Stimulated activated CD8-positive, alpha-beta memory T cell treated with anti-CD3 and anti-CD28 coated beads, Interleukin-12 subunit alpha, Interleukin-12 subunit beta, amount 100 ng/mL, for 1 hour (primary cell): ENCODE measurements around the gene SMIM45.

ENCODE experiments used
- DNase-seq: peaks from one replicate; pipeline ENCODE4 v3.0.0-alpha.2; 2020; ENCODE audit warnings: low read depth

SMIM45 gene

DNA sequence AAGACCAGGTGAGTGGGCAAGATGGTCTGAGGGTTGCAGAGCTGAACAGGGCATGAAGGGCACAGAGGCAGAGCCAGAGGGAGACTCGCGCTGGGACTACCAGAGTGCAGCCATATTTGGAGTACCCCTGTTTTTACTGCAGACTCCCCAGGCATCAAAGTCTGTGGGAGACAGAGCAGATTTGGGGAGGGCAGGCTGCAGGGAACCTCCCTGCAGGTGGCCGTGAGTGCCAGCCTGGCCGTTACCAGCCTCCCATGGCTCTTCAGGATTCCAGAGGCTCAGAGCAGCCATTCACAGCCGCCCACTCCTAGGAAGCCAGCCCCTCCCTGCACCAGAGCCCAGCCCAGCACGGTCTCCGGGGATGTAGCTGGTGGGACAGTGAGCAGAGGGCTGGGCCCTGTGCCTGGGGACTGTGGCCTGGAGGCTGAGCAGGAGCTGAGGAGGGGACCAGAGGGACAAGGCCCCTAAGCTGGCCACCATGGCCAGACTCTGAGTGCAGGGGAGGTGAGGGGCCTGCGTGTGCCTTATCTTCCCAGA lies 17.2 kb downstream of the SMIM45 start, which contains the start of gene SEPTIN3:
Gene SEPTIN3 (plus strand): TSS at position 334 of the 537 bp plus-strand sequence. CDS start 2,050 bp downstream, outside the sequence.
- no peak for DNase-seq

DNA sequence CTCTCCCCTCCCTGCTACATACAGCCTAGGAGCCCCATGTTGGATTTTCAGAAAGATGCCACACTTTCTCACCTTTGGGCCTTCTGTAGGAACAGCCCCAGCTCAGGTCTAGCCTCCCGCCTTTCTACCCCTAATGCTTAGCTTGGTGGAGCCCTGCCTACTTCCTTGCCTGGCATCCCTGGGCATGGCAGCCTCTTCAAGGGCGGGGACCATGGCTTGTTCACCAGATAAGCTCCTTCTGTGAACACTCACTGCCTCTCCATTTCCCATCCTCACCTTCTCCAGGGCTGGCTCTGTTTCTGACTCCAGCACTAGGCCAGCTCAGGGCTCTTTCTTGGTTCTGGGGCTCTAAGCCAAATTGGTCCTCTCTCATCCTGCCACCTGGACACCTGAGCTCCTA lies 18.7 kb downstream of the SMIM45 start:
- DNase-seq = no peak

DNA sequence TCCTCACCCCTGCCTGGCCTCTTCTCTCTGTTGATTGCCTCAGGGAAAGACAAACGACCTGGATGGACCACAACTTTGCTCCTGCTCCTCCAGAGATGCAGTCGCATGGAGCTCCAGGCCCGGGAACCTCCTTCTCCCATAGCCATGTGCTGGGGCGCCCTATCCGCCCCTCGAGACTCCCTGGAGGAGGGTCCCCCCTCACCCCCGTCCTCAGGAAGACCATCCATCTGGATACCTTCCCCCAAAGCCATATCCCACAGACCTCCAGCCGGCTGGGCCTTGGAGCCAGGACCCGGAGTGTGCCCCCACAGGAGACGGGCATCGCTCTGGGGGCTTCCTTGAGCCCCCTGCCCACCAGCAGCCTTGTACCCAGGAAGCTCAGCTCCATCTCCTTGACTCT lies 19.5 kb downstream of the SMIM45 start:
- no peak for DNase-seq

DNA sequence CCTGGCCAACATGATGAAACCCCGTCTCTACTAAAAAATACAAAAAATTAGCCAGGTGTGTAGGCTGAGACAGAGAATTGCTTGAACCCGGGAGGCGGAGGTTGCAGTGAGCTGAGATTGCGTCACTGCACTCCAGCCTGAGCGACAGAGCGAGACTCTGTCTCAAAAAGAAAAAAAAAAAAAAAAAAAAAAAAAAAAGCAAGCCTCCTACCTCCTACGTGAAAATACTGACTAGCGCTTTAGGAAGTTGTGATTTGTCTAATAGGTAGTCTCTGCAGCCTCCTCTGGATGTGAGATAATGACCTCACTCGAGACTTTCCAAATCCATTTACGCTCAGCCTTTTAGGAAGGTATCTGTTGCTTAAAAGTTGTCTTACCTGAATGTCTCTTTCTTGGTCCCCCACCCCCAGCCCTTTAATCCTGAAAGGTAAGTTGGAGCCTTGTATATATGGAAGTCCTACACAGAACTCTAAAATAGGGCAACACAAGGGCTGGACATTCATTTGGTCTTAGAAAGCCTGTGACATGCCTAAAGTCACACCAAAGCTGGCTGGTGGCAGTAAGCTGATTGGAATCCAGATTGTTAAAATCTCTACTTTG lies 22.8 kb downstream of the SMIM45 start:
- DNase-seq = no peak

DNA sequence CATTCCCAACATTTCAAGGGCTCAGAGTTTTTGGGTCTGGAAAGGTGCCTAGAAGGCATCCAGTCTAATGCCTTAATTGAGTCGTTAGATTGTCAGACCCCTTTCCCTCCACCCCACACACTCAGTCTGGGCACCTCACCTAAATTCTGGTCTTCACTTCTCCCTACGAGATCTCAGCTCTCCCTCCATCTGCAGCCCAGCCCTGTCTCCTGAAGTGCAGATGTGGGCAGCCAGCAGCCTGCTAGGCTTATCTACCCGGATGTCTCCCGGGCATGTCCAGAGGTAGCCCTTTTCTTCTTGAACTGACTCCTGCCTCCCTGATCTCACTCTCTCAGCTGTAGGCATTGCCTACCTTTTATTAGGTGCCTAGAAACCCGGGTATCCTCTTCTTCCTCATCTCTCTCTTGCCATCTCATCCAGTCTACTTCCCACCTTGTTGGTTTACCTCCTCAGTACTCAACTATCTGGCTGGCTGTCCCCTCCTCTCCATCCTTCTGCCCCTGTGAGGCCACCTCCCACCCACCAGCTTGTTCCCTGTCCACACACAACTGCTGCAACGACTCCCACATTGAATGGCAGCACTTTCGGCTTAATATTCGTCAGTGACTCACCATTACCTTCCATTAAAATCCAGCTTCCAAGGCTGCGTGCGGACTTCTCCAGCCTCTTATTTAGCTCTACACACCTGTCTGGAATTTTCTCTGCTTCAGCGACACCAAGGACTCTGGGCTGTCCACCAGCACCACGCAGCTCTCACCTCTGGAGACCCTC lies 23.5 kb downstream of the SMIM45 start:
- no peak for DNase-seq

DNA sequence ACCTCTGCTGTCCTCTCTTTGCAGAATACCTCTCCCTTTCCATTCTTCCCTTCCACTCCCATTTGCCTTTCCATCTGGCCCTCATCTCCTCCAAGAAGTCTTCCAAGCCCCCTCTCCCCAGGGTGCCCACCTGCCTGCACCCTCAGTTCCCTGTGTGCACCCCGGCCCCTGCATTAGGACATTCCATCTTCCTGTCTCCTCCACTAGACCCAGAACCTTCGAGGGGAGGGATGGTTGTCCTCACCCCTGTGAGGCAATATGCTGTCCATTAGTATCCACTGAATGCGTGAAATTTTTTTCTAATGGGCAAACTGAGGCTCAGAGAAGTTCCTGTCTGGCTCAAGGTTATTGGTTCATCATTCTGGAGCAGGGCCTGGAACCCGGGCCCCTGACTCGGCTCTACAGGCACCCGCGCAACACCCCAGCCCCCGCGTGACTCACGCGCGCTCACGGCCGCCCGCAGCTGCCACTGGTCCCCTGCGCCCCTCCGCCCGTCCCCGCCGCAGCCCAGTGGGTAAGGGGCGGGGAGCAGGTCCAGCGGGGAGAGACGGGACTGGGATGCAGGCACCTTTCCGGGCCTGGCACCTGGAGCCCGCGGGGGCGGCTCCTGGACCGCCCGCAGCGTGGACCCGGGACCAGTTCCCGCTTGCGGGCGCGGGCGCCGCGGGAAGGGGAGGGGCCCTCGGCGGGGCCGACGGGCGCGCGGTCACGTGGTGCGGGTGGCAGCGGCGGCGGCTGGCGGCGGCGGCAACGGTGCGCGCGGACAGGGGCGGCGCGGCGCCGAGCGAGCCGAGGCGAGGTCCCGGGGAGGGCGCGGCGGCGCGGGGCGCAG lies 24.3 kb downstream of the SMIM45 start:
- no peak for DNase-seq

DNA sequence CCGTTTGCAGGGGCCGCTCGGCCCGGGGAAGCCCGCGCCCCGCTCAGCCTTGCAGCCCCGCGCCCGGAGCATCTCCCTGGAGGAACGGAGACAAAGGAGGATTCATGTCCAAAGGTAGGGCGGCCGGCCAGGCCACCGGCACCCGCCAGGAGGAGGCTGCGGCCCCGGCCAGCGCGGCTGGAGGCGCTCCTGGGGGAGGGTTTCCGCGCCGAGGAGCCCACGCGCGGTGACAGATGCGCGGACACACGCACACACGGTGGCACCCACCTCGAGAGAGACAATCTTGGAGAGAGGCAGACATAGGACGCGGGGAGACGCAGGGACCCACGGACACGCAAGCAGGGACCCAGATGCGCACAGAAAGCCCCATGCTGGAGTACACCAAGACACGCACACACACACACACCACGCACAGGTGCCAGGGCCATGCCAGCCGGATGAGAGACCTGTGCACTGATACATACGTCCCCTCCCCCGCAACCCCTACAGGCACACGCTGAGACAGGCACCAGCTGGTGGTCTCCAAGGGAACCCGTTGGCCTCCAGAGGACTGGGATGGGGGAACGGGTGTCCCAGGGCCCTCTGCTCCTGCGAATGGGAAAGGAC lies 25.1 kb downstream of the SMIM45 start:
- no peak for DNase-seq

DNA sequence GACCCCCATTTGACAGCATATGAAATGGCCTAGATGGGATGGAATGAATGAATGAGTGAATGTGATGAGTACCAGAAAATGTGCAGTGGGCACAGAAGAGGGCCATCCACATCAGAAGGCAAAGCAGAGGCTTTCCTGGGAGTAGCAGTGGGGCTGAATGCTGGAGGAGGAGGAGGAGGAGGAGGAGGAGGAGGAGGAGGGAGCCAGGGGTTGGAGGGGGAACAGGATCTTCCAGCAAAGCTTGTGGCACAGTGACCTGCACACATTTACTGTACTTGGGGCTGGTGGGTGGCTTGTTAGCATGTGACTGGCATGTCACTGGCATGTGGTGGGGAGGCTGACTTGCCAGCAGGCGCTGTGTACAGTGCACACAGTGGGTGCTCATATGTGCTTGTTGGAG lies 26.8 kb downstream of the SMIM45 start:
- no peak for DNase-seq

DNA sequence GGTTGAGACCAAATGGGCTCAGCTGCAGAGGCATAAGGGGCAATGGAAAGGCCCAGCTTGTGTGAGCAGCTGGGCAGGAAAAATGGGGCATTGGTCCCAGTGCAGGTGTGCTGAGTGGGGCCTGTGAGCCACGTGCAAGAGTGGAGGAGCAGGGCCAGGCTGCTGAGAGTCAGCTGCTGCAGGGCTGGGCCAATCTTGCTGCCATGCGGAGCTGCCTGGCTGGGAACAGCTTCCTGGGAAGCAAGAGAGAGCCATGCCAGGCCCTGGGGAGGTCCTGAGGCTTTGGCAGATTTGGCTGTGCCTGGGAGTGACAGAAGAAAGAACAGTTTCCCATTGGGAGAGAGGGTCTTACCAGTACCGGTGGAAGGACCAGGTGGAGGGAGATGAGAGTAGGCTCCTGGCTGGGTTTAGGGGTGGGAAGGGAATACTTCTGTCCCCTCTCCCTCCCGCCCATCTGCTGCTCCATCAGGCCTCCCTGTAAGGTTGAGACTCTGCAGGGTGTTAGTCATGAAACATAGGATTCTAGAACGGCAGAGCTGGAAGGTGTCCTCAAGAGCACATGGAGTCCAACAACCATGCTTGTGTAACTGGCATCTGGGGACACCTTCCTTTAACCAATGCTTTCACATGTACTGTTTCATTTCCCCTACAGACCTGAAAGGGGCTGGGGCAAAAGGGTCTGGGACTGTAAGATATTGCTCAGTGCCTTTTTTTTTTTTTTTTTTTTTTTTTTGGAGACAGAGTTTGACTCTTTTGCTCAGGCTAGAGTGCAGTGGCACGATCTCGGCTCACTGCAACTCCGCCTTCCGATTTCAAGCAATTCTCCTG lies 27.7 kb downstream of the SMIM45 start:
- DNase-seq = no peak

DNA sequence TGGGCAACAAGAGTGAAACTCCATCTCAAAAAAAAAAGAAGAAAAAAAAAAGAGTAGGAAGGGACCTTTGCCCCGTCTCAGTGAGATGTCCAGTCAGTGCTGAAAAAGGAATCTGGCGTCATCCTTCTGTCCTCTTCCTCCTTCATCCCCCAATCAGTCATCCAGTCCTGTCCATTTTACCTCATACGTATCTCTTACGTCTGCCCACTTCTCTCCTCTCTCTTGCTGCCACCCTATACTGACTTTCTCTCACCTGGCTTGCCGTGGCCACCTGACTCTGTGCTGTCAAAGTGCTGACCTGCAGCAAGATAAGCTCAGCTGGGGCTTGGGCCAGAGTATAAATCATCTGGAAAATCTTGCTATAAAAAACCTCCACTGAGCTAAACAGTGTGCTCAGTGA lies 30.9 kb downstream of the SMIM45 start:
- DNase-seq = no peak

DNA sequence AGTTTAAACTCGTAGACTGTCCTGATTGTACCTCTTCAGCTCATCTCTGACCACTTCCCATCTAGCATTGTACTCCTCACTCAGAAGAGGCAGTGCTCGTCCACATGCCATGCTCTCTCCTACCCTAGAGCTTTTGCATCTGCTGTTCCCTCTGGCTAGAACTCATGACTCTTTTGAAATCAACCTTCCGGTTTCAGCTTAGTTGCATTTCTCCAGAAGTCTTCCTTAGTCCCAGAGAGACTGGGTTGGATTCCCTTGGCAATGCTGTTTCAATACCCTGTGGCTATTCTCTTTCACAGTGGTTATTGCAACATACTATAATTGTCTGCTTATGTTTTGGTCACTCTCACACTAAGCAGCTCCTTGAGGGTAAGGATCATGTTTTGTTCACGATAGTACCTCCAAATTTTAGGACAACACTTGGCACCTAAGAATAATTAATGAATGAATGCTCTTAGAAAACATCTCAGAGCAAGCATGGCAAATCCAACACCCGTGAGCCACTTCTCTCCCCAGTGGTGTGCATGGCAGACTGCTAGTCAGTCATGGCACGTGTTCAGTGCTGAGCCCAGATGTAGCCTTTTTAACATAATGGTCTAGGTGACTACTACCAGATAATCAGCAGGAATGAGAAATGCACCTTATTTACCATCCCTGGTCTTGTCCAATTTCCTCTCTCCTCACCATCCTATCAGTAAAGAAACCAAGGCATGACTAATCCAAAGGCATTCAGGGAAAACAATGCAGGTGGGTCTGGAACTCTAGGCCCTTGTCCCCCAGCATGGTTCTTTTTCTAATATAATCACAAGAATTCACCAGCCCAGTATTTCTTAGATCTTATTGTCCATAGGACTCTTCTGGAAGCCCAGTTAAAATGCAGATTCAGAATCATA lies 31.8 kb downstream of the SMIM45 start:
- no peak for DNase-seq

DNA sequence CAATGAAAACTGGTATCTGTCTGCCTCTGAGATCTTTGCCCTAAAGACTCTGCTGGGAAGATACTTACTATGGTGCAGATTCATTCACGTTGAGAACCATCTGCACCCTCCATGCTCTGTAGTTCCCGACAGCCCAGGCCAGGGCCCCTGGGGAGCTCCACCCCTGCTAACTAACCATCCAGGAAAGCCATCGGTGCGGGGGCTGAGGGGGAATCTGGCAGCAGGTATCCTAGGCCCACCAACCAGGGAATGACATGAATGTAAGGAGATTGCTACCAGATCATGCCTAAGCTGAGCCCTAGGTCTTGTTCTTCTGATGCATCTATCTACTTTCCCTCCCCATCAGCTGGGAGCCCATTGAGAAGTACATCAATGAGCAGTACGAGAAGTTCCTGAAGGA lies 35.3 kb downstream of the SMIM45 start:
- no peak for DNase-seq

DNA sequence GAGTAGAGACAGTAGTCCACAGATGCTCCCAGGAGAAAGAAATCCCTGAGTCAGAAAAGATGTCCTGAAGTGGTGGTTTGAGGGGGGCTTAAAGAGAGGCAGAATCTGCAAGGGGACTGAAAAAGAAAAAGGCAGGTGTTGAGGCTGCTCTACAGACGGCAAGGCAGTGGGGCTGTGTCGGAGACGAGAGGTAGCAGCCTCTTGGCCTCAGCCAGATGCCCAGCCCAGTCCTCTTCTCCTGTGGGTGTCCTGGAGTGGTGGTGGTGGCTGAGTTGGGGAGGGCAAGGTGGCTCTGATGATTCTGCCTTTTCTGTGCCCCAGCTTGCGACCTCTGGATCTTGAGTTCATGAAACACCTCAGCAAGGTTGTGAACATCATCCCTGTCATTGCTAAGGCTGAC lies 37.3 kb downstream of the SMIM45 start:
- no peak for DNase-seq

DNA sequence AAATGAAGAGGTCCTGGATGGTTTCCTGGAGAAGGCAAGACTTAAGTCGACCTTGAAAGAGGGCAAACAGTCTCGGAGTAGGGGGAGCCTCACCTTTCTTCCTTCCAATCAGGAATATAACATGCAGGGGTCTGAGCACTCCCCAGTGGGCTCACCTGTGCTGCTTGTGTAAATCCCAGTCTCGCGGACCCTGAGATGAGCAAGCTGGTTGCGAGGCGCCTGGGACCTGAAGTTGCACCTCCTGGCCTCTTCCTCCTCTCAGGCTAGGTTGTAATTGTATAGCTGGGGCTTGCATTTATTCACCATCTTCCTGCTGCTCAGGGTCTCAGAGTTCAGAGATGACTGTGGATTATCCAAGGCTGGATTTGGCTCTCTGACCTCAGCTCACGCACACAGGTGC lies 39.2 kb downstream of the SMIM45 start:
- DNase-seq = no peak

DNA sequence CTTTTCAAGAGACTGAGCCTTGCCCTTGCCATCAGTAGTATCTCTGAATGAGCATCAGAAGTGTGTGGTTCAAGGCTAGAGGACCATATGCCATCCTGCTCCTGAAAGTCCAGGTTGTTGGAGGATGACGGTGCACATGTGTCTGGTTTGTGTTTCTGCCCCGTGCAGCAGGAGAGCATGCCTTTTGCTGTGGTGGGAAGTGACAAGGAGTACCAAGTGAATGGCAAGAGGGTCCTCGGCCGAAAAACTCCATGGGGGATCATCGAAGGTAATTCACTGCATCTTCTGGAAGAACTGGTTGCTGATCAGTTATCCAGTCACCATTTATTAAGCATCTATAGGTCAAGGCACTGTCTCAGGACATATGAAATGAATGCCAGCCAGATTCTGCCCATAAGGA lies 40.5 kb downstream of the SMIM45 start:
- no peak for DNase-seq

DNA sequence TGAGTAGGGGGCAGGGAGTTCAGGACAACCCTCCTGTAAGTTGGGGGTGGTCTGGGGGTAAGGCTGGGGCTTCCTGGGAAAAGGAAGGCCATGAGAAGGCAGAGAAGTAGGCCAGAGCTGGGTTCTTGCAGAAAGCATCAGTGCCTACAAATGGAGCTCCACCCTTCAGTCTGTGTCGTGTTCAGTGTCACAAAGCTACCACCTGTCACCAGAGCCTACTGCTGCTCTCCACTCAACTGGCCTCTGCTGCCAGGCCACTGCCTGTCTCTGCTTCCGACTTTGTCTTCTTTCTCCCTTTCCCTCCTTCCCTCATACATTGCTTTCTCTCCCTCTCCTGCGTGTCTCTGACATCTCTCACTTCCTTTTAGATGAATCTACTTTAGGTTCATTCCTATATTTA lies 43.3 kb downstream of the SMIM45 start:
- DNase-seq = no peak

DNA sequence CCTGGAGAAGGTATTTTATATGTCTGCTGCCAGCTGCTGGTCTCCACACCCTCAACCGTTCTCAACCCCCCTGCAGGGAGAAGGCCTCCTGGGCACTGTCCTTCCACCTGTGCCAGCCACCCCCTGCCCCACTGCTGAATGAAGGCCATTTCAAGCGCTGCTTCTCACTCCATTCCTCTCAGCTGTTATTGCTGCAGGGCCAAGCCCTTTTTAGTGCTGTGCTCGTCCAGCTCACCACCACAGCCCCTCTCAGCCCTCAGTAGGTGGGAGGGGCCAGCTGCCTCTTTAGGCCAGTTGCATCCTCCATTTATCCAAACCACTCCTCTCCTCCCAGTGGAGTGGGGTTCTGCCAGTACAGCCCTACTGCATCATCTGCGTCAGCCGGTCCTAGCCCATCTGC lies 44.9 kb downstream of the SMIM45 start:
- no peak for DNase-seq

DNA sequence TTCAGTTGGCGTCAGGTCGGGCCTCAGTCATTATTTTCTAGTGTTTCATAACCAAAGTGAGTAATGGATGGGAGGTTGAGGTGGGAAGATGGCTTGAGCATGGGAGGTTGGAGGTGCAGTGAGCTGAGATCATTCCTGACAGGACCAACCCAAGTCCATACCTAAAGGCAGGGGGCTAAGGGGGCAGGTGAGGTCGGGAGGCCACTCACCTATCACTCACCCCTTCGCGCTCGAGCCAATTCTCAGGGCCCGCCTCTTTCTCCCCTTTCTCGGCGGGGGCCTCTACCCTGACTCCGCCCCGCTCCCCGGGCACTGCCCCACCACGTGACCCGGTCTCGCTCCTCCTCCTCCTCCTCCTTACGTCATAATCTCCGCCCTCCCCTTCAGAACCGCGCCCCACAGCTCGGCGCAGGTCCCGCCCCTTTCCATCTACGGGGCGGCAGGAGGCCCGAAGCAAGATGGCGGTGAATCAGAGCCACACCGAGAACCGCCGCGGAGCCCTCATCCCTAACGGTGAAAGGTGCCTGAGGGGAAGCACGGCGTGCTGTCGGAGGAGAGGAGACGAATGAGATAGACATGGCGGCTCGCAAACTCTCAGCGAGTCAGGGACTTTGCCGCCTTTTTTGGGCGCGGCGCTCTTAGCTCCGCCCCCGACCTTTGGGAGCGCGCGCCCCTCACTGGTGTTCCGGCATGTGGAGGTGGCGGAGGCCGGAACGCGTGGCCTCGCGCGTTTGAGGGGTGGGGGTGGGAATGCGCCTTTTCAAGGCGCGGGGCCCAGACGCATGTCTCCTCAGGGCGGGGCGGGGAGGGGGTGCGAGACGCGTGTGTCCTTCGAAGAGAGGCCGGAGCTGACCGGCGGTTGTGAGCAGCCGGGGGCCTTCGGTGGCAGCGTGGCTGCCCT lies 46.7 kb downstream of the SMIM45 start, which contains the start of gene WBP2NL:
Gene WBP2NL (plus strand): TSS at position 428 of the 901 bp plus-strand sequence. CDS start 31 bp downstream, at position 459.
- peak; percentile 80 for DNase-seq

DNA sequence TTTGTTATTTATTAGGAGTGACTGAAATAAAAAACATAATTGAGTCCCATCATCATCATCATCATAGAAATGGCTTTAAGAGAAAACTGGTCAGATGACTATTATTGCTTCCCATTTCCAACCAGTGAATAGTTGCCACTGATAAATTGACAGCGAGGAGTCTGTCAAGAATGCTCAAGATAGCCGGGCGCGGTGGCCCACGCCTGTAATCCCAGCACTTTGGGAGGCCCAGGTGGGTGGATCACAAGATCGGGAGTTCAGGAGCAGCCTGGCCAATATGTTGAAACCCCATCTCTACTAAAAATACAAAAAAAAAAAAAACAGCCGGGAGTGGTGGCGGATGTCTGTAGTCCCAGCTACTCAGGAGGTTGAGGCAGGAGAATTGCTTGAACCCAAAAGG lies 48.5 kb downstream of the SMIM45 start:
- no peak for DNase-seq
